NT2/D1 (cell line): ENCODE measurements around the gene CACNA1E.

Source experiments
- DNase-seq: peaks from one replicate; pipeline ENCODE4 v3.0.0-alpha.2; 2011; ENCODE audit warnings: low read depth, low spot score
- H3K27me3 ChIP-seq: 2 replicates; pipeline ENCODE4 v1.6.0; 2011; ENCODE audit warnings: mild to moderate bottlenecking; ENCODE audit not compliant: insufficient read length, insufficient read depth
- H3K36me3 ChIP-seq: 2 replicates; pipeline ENCODE4 v1.6.1; 2011; ENCODE audit warnings: mild to moderate bottlenecking, low read length, mixed read lengths; ENCODE audit not compliant: insufficient read depth, insufficient read length
- H3K4me1 ChIP-seq: 2 replicates; pipeline ENCODE4 v1.5.1; 2011; ENCODE audit not compliant: insufficient read depth, insufficient read length
- H3K4me3 ChIP-seq: 2 replicates; pipeline ENCODE4 v1.5.1; 2011; ENCODE audit warnings: low read depth; ENCODE audit not compliant: insufficient read length
- H3K9ac ChIP-seq: 2 replicates; pipeline ENCODE4 v1.6.0; 2011; ENCODE audit warnings: low read depth; ENCODE audit not compliant: insufficient read length
- H3K9me3 ChIP-seq: 2 replicates; pipeline ENCODE4 v1.5.1; 2011; ENCODE audit warnings: mild to moderate bottlenecking, low read length; ENCODE audit not compliant: insufficient read depth
- SUZ12 ChIP-seq: IDR thresholded peaks from 2 replicates; pipeline ENCODE4 v1.6.1; 2011; ENCODE audit not compliant: insufficient read length, insufficient read depth; ENCODE audit errors: extremely low read depth
- YY1 ChIP-seq: IDR thresholded peaks from 2 replicates; pipeline ENCODE4 v1.6.1; 2011; ENCODE audit not compliant: insufficient read length, insufficient read depth
- ZNF274 ChIP-seq: IDR thresholded peaks from 2 replicates; pipeline ENCODE4 v1.6.1; 2011; ENCODE audit warnings: mild to moderate bottlenecking, low read depth, low read length

The CACNA1E gene

DNA sequence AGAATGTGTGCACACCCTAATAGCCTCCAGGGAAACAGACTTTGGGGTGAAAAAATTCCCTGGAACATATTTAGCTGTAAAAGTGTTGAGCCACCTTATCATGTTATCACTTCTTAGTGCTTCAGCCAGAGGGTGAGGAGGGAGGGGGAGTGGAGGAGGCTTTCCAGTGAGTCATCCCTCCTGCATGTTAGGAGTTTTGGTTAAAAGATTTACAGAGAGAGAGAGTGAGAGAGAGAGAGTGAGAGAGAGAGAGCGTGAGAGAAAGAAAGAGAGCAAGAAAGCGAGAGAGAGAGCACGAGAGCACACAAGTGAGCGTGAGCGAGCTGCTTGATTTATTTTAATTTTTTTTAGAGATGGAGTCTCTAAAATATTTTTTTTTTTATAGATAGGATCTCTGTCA, 13.5 kb upstream of the CACNA1E start:
- H3K4me1 ChIP-seq: peaks cover 5% of the 10 kb centered on the region
- 0 out of 2 replicates have a peak, but pooled peaks cover under 1% of the 10 kb centered on the region for H3K9me3 ChIP-seq
- no peak overlapping the region for H3K4me3 ChIP-seq
- no peak for TF ChIP-seq SUZ12
- no peak for TF ChIP-seq YY1
- no peak for TF ChIP-seq ZNF274
- H3K36me3 ChIP-seq: no peaks in the 10 kb centered on the region
- H3K27me3 ChIP-seq: no peaks in the 10 kb centered on the region
- peak; percentile 49 for DNase-seq
- H3K9ac ChIP-seq: no peak overlapping the region

- H3K4me1 ChIP-seq: peaks cover 4% of the 10 kb centered on the region
- H3K4me3 ChIP-seq: no peak overlapping the region
- H3K27me3 ChIP-seq: peaks cover 9% of the 10 kb centered on the region
- TF ChIP-seq SUZ12 (no peak), ZNF274 (no peak), YY1 (no peak)
- no peak for DNase-seq
- no peaks in the 10 kb centered on the region for H3K36me3 ChIP-seq
- H3K9ac ChIP-seq: no peak overlapping the region
- no peaks in the 10 kb centered on the region for H3K9me3 ChIP-seq
These were observed 7.7 kb upstream of the CACNA1E start for GRCh38 chr1:181475580-181475979.

- Histone ChIP-seq H3K9ac (no peak overlapping the region), H3K4me3 (no peak overlapping the region), H3K9me3 (no peaks in the 10 kb centered on the region), H3K36me3 (no peaks in the 10 kb centered on the region), H3K4me1 (peaks cover 4% of the 10 kb centered on the region), H3K27me3 (peaks cover 19% of the 10 kb centered on the region)
- no peak for TF ChIP-seq ZNF274
- no peak for DNase-seq
These were observed 6.7 kb upstream of the CACNA1E start for GRCh38 chr1:181476581-181476980.

DNA sequence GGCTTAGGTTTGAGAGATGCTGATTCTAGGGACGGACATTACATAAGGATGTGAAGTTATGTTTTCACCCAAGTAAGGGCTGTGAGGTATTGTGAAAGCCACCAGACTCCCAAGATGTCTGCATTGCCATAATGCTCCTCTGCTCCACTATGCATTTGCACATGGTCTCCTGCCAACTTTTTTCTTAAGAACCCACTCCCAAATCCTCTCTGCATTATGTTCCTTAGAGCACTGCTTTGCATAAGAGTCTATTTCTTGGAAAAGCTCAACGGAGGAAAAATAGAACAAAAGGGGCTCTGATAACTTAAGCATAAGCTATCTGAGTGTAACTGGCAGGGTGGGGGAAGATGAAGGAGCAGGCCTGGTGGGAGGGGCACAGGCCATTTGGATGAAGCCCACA, 5.0 kb upstream of the CACNA1E start:
- no peak for DNase-seq
- Histone ChIP-seq H3K4me1 (peaks cover 4% of the 10 kb centered on the region), H3K9me3 (no peaks in the 10 kb centered on the region), H3K36me3 (no peaks in the 10 kb centered on the region), H3K27me3 (peaks cover 36% of the 10 kb centered on the region), H3K9ac (no peak overlapping the region), H3K4me3 (no peak overlapping the region)
- TF ChIP-seq ZNF274 (no peak), YY1 (no peak), SUZ12 (no peak)

DNA sequence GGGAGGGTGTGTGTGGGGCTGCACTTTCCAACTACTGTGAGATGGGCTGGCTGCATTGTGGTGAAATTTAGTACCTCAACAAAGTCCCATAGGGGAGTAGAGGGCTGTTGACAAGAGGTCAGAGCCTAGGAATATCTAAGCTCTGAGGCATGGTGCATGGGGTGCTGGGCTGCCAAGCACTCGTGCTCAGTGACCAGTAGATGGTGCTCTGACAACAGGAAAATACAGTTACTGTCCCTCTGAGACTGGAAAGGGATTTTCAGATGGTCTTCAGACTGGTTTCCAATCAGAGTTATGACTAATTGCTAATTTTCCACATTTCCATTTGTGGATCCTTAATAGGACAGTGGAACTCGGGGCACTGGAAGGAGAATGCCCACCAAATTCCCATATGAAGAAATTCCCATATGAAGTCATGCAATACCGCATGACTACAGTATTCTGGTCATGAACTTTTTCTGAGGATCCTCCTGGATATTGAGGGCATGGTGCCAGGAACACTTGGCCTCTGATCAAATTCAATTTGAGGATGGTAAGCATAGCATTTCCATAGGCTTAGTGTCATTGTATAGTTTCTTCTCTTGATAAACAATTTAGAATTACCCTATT, 4.1 kb upstream of the CACNA1E start:
- H3K4me1 ChIP-seq: peaks cover 8% of the 10 kb centered on the region
- H3K27me3 ChIP-seq: peaks cover 46% of the 10 kb centered on the region
- no peaks in the 10 kb centered on the region for H3K9me3 ChIP-seq
- TF ChIP-seq ZNF274: no peak
- TF ChIP-seq SUZ12: no peak
- TF ChIP-seq YY1: no peak
- no peaks in the 10 kb centered on the region for H3K36me3 ChIP-seq
- H3K4me3 ChIP-seq: no peak overlapping the region
- H3K9ac ChIP-seq: peak overlapping the region; percentile 13
- DNase-seq: peak; percentile 83

- Histone ChIP-seq H3K36me3 (no peaks in the 10 kb centered on the region), H3K9ac (peak overlapping the region; percentile 76), H3K27me3 (peaks cover 74% of the 10 kb centered on the region), H3K9me3 (no peaks in the 10 kb centered on the region), H3K4me1 (peaks cover 4% of the 10 kb centered on the region), H3K4me3 (peak overlapping the region; percentile 57)
- no peak for DNase-seq
- TF ChIP-seq YY1 (no peak), ZNF274 (no peak), SUZ12 (no peak)
These were observed 1.3 kb upstream of the CACNA1E start for GRCh38 chr1:181482001-181482430.

DNA sequence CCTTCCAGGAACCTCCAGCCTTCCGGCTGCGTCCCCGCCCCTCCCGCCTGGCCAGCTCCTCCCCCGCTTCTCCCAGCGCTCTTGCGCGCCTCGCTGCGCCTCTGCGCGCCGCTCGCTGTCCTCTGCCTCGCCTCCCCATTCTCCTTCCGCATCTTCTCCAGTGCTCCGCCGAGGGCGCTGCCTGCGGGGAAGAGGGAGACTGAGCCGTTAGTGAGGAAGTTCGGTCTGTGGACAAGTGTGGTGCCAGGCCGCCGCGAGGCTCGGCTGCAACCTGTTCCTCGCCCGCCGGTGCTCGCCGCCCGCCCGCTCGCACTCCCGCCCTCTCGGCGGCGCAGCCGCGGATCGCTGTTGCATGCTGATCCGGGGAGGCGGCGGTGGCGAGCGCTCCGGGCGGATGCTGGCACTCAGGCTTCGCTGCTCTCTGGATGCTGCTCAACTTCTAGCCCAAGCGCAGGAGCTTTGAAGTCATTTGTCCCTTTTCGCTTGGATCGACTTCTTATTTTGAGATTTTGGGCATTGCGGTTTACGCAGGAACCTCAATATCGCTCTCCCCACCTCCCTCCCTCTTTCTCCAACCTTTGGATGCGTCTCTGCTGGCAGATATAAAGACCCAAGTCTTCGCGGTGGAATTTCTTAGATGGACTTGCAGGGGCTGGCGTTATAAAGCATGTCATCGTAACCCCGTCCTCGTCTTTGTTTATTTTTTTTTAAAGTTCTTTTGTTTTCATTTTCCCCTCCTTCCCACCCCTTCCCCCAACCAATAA, 614 bp upstream of the CACNA1E start:
- Histone ChIP-seq H3K4me3 (peak overlapping the region; percentile 57), H3K9ac (peak overlapping the region; percentile 76), H3K9me3 (no peaks in the 10 kb centered on the region), H3K36me3 (no peaks in the 10 kb centered on the region), H3K27me3 (peaks cover 80% of the 10 kb centered on the region), H3K4me1 (peaks cover 4% of the 10 kb centered on the region)
- DNase-seq: peak; percentile 71
- TF ChIP-seq SUZ12 (peak; percentile 29), YY1 (no peak)

DNA sequence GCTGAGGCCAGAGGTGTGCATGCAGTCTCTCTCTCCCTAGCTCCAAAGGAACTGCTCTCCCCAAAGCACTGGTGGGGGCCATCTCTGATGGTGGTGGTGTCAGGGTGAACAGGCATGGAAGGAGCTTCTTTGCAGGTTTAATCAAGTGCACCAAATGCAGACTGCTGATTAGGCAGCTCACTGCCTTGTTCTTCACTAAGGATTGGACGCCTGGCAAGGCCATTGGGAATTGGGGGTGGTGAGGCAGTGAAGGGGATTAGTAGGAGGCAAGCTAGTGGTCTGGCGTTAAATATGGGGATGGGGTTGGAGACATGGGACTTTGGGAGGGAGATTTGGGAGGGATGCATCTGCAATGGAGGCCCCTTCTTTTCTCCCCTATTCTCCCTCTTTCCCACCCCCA, 1.5 kb downstream of the CACNA1E start:
- TF ChIP-seq YY1 (no peak), ZNF274 (no peak), SUZ12 (no peak)
- H3K9me3 ChIP-seq: no peaks in the 10 kb centered on the region
- H3K4me3 ChIP-seq: no peak overlapping the region
- H3K4me1 ChIP-seq: peaks cover 4% of the 10 kb centered on the region
- H3K9ac ChIP-seq: no peak overlapping the region
- no peak for DNase-seq
- peaks cover 92% of the 10 kb centered on the region for H3K27me3 ChIP-seq
- H3K36me3 ChIP-seq: no peaks in the 10 kb centered on the region
